IMR-90 (cell line): ENCODE results near the gene NXPH3. TPM values are rescaled to one million over a fixed set of nuclear protein-coding genes. Genes with fewer than 3 reads are reported as not detected.
A peak's percentile ranks its signal among the peaks of the same experiment; 100 is the strongest.

Source experiments
- ATAC-seq: fragments of 200-7000 bp; cut with Tn5 transposase; 2 replicates; pipeline ENCODE4 v1.9.1; 2020; ENCODE audit warnings: low read depth, mild to moderate bottlenecking, moderate library complexity
- BruUV-seq: library from RNA; stranded (reverse); fragments of 400-500 nt; replicated peaks from 2 replicates; lab custom pipeline; 2021; lab: Mats Ljungman, UMichigan
- CTCF ChIA-PET: fragments of 300-600 bp; formaldehyde crosslinking; extraction: SDS; loops from one replicate; lab custom pipeline; 2021; ENCODE audit warnings: antibody characterized with exemption; lab: Yijun Ruan, JAX
- POLR2A ChIA-PET: fragments of 300-600 bp; sonication (Branson Sonifier 250); formaldehyde crosslinking; loops from one replicate; lab custom pipeline; 2022; ENCODE audit warnings: antibody characterized with exemption; ENCODE audit not compliant: unreplicated experiment; lab: Charles Lee
- DNase-seq: peaks from one replicate; pipeline ENCODE4 v3.0.0; 2013
- H2AFZ ChIP-seq: replicated peaks from 2 replicates; pipeline ENCODE3; 2013; ENCODE audit warnings: low read length, mild to moderate bottlenecking; ENCODE audit not compliant: poor library complexity
- H2AK5ac ChIP-seq: 2 replicates; pipeline ENCODE4 v1.6.1; 2013; ENCODE audit warnings: low read depth, low read length, inconsistent platforms
- H2AK9ac ChIP-seq: replicated peaks from 2 replicates; pipeline ENCODE3; 2013; ENCODE audit warnings: mild to moderate bottlenecking, low read depth, low read length, moderate library complexity; ENCODE audit not compliant: poor library complexity
- H2BK120ac ChIP-seq: 2 replicates; pipeline ENCODE4 v1.6.1; 2013; ENCODE audit warnings: low read depth, low read length, inconsistent platforms
- H2BK15ac ChIP-seq: 3 replicates; pipeline ENCODE4 v1.6.1; 2013; ENCODE audit warnings: low read depth, low read length, inconsistent platforms
- H2BK20ac ChIP-seq: 2 replicates; pipeline ENCODE4 v1.6.1; 2013; ENCODE audit warnings: low read depth, mild to moderate bottlenecking, inconsistent platforms, low read length, moderate library complexity
- H2BK5ac ChIP-seq: 2 replicates; pipeline ENCODE4 v1.6.1; 2013; ENCODE audit warnings: mild to moderate bottlenecking, low read depth, low read length, inconsistent platforms; ENCODE audit not compliant: poor library complexity, severe bottlenecking
- H3K14ac ChIP-seq: replicated peaks from 2 replicates; pipeline ENCODE4 v1.6.1; 2013; ENCODE audit warnings: low read depth, low read length, inconsistent platforms
- H3K18ac ChIP-seq: 2 replicates; pipeline ENCODE4 v1.6.1; 2013; ENCODE audit warnings: low read depth, low read length, control low read depth
- H3K23ac ChIP-seq: 2 replicates; pipeline ENCODE4 v1.6.1; 2013; ENCODE audit warnings: low read depth, low read length, inconsistent platforms
- H3K27ac ChIP-seq: 2 replicates; pipeline ENCODE4 v1.5.1; 2013; ENCODE audit warnings: mild to moderate bottlenecking, control low read depth, low read length; ENCODE audit not compliant: insufficient read depth
- H3K27me3 ChIP-seq: 2 replicates; pipeline ENCODE4 v1.6.1; 2013; ENCODE audit warnings: low read length; ENCODE audit not compliant: control insufficient read depth, insufficient read depth
- H3K36me3 ChIP-seq: 2 replicates; pipeline ENCODE4 v1.6.1; 2013; ENCODE audit warnings: low read length, mixed read lengths; ENCODE audit not compliant: control insufficient read depth, insufficient read depth
- H3K4ac ChIP-seq: 2 replicates; pipeline ENCODE4 v1.6.1; 2013; ENCODE audit warnings: low read depth, low read length, inconsistent platforms
- H3K4me1 ChIP-seq: 2 replicates; pipeline ENCODE4 v1.6.1; 2013; ENCODE audit warnings: low read length, mixed read lengths; ENCODE audit not compliant: control insufficient read depth, insufficient read depth
- H3K4me2 ChIP-seq: 2 replicates; pipeline ENCODE4 v1.6.1; 2013; ENCODE audit warnings: low read depth, mild to moderate bottlenecking, control low read depth, low read length, moderate library complexity
- H3K4me3 ChIP-seq: 2 replicates; pipeline ENCODE4 v1.5.1; 2013; ENCODE audit warnings: low read depth, mild to moderate bottlenecking, control low read depth, low read length, moderate library complexity; ENCODE audit not compliant: insufficient read depth
- H3K56ac ChIP-seq: 2 replicates; pipeline ENCODE4 v1.6.1; 2013; ENCODE audit warnings: low read length, inconsistent platforms; ENCODE audit not compliant: insufficient read depth; ENCODE audit errors: extremely low read depth
- H3K79me1 ChIP-seq, 2 experiments: 2 replicates each; pipeline ENCODE4 v1.6.1; 2013; ENCODE audit warnings: low read length in 2 of 2, inconsistent platforms in 1 of 2, low read depth in 1 of 2
- H3K9ac ChIP-seq: 2 replicates; pipeline ENCODE4 v1.6.1; 2013; ENCODE audit warnings: low read depth, low read length, control low read depth
- H3K9me1 ChIP-seq: 2 replicates; pipeline ENCODE4 v1.6.1; 2013; ENCODE audit warnings: low read length, inconsistent platforms; ENCODE audit not compliant: insufficient read depth
- H3K9me3 ChIP-seq: 2 replicates; pipeline ENCODE4 v1.6.1; 2013; ENCODE audit warnings: low read length; ENCODE audit not compliant: control insufficient read depth, insufficient read depth
- H4K20me1 ChIP-seq: 2 replicates; pipeline ENCODE4 v1.6.1; 2013; ENCODE audit warnings: low read length, inconsistent platforms; ENCODE audit not compliant: insufficient read depth
- H4K5ac ChIP-seq: 2 replicates; pipeline ENCODE4 v1.6.1; 2013; ENCODE audit warnings: mild to moderate bottlenecking, low read depth, low read length, control low read depth
- H4K8ac ChIP-seq, 2 experiments: 2 replicates each; pipeline ENCODE4 v1.6.1; 2013; ENCODE audit warnings: low read depth in 2 of 2, low read length in 2 of 2, control low read depth in 1 of 2, inconsistent platforms in 1 of 2
- H4K91ac ChIP-seq: 2 replicates; pipeline ENCODE4 v1.6.1; 2013; ENCODE audit warnings: low read depth, low read length, inconsistent platforms; ENCODE audit not compliant: insufficient read depth
- BHLHE40 ChIP-seq: fragments of 150-350 bp; IDR thresholded peaks from 2 replicates; pipeline ENCODE4 v1.6.1; 2016; ENCODE audit warnings: mild to moderate bottlenecking, low read depth, low read length
- CEBPB ChIP-seq: IDR thresholded peaks from 2 replicates; pipeline ENCODE4 v1.6.1; 2012; ENCODE audit warnings: low read depth, low read length, improper control_type of control experiment
- MAFK ChIP-seq: IDR thresholded peaks from 2 replicates; pipeline ENCODE4 v1.6.1; 2012; ENCODE audit warnings: low read depth, low read length, improper control_type of control experiment
- MAZ ChIP-seq: IDR thresholded peaks from 2 replicates; pipeline ENCODE4 v1.6.1; 2012; ENCODE audit warnings: low read depth, mild to moderate bottlenecking, low read length, improper control_type of control experiment, moderate library complexity, borderline replicate concordance
- MXI1 ChIP-seq: IDR thresholded peaks from 2 replicates; pipeline ENCODE4 v1.6.1; 2012; ENCODE audit warnings: low read depth, mild to moderate bottlenecking, low read length, moderate library complexity, borderline replicate concordance
- NFE2L2 ChIP-seq: fragments of 150-350 bp; IDR thresholded peaks from 2 replicates; pipeline ENCODE4 v1.6.1; 2016; ENCODE audit warnings: low read depth, mild to moderate bottlenecking, low read length
- POLR2A ChIP-seq: IDR thresholded peaks from 2 replicates; pipeline ENCODE4 v1.6.1; 2012; ENCODE audit warnings: mild to moderate bottlenecking, low read depth, low read length
- RAD21 ChIP-seq: IDR thresholded peaks from 2 replicates; pipeline ENCODE4 v1.6.1; 2012; ENCODE audit warnings: low read length, improper control_type of control experiment
- RCOR1 ChIP-seq: IDR thresholded peaks from 2 replicates; pipeline ENCODE4 v1.6.1; 2012; ENCODE audit warnings: mild to moderate bottlenecking, low read length, improper control_type of control experiment; ENCODE audit not compliant: insufficient replicate concordance
- RFX5 ChIP-seq: IDR thresholded peaks from 2 replicates; pipeline ENCODE4 v1.8.0; 2012; ENCODE audit warnings: low read depth, mild to moderate bottlenecking, low read length, moderate library complexity
- SMC3 ChIP-seq: fragments of 150-350 bp; IDR thresholded peaks from 2 replicates; pipeline ENCODE4 v1.6.1; 2016; ENCODE audit warnings: low read depth, mild to moderate bottlenecking, antibody characterized with exemption, low read length, moderate library complexity
- WGBS, 2 experiments: methylation state at CpG; one replicate each; pipeline versions ENCODE4 v1.1.5 to v1.1.7; 2013; ENCODE audit warnings: missing lambda C conversion rate in 2 of 2; ENCODE audit not compliant: insufficient read length in 1 of 2; ENCODE audit errors: extremely low coverage in 2 of 2; 5-methylcytosine and 5-hydroxymethylcytosine counted together
- dilution Hi-C: fragments of 300-500 bp; cut with HindIII; formaldehyde crosslinking; loops from one replicate; pipeline ENCODE4 v1.14.3; 2018; ENCODE audit warnings: low sequenced_read_pairs; ENCODE audit not compliant: unreplicated experiment
- in situ Hi-C: fragments of 300-500 bp; cut with MboI; formaldehyde crosslinking; loops from 3 replicates; pipeline ENCODE4 v1.14.3; 2019; ENCODE audit warnings: low sequenced_read_pairs, inconsistent platforms, mixed read lengths
- intact Hi-C: fragments of 100-400 bp; cut with micrococcal nuclease; formaldehyde crosslinking; loops from 2 replicates; pipeline ENCODE4 v1.10.0; 2022
- polyA plus RNA-seq, 3 experiments: library from polyadenylated mRNA; depleted of rRNA; stranded (reverse); fragments of >200 nt; gene quantifications; 2 replicates each; pipeline ENCODE4 v1.2.3, GENCODE V29; 2012; ENCODE audit warnings: low replicate concordance in 1 of 3
- total RNA-seq: library from RNA; depleted of rRNA; stranded (reverse); fragments of >200 nt; gene quantifications from 2 replicates; pipeline ENCODE4 v1.2.3, GENCODE V29; 2012
- TF ChIP-seq, protein P1 (sequence below): conservative IDR thresholded peaks from 2 replicates; pipeline ENCODE4 v1.5.1; 2012; ENCODE audit warnings: mild to moderate bottlenecking, low read depth, low read length, improper control_type of control experiment
- TF ChIP-seq, protein P2 (sequence below): fragments of 150-350 bp; IDR thresholded peaks from 2 replicates; pipeline ENCODE4 v1.6.1; 2017; ENCODE audit warnings: mild to moderate bottlenecking, antibody characterized with exemption, low read length, low read depth
- TF ChIP-seq, protein P3 (sequence below): fragments of 150-350 bp; IDR thresholded peaks from 2 replicates; pipeline ENCODE4 v1.6.1; 2016; ENCODE audit warnings: low read depth, mild to moderate bottlenecking, low read length, moderate library complexity, borderline replicate concordance

Gene NXPH3
- total and polyA plus RNA-seq, 2 of the 4 experiments (the other 2 are of a cell fraction): 0.18 to 0.31 TPM

DNA sequence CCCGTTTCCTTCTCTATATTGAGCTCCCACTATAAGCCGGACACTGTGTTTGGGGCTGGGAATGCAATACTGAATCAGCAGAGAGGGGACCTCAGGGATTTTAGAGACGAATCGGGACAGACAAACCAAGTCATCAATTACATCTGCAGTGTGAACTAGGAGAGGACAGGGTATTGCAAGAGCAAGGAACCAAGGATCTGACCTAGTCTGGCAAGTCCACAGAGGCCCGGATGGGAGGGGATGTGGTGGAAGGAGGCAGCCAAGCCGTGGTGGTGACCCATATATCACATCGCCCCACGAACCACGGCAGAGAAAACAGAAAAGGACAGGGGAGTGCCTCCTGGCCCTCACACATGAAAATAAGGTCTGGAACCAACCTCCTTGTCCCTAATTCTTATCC is 28.1 kb upstream of the NXPH3 start:
- Histone ChIP-seq H2BK120ac (no peak overlapping the region), H4K20me1 (no peaks in the 10 kb centered on the region), H3K18ac (no peak overlapping the region), H3K9me1 (no peaks in the 10 kb centered on the region), H4K91ac (no peak overlapping the region), H3K23ac (no peak overlapping the region), H2AK5ac (no peak overlapping the region), H3K14ac (no peak overlapping the region), H3K4ac (no peak overlapping the region), H3K79me1 (no peaks in the 10 kb centered on the region), H3K4me2 (no peak overlapping the region), H2AK9ac (no peak overlapping the region), H3K56ac (no peak overlapping the region), H3K4me1 (no peaks in the 10 kb centered on the region), H2BK20ac (no peak overlapping the region), H2BK15ac (no peak overlapping the region), H4K5ac (no peak overlapping the region), H3K9ac (no peak overlapping the region), H3K27me3 (peaks cover 55% of the 10 kb centered on the region), H4K8ac (no peak overlapping the region), H2AFZ (peak overlapping the region; percentile 2), H3K9me3 (peaks cover 6% of the 10 kb centered on the region), H2BK5ac (no peak overlapping the region), H3K4me3 (no peak overlapping the region), H3K27ac (no peak overlapping the region), H3K36me3 (no peaks in the 10 kb centered on the region)
- POLR2A ChIA-PET: no interaction called here
- CTCF ChIA-PET: no interaction called here
- BruUV-seq: no TSS peak
- ATAC-seq (no peak), DNase-seq (no peak)
- dilution Hi-C loops: no loop called here
- intact Hi-C loops: no loop called here
- in situ Hi-C loops: loop anchor here (10.0 kb wide), 1 partner anchor 233 kb away; no protein-coding TSS in a partner anchor
- TF ChIP-seq NFE2L2: no peak
- TF ChIP-seq, protein P1, sequence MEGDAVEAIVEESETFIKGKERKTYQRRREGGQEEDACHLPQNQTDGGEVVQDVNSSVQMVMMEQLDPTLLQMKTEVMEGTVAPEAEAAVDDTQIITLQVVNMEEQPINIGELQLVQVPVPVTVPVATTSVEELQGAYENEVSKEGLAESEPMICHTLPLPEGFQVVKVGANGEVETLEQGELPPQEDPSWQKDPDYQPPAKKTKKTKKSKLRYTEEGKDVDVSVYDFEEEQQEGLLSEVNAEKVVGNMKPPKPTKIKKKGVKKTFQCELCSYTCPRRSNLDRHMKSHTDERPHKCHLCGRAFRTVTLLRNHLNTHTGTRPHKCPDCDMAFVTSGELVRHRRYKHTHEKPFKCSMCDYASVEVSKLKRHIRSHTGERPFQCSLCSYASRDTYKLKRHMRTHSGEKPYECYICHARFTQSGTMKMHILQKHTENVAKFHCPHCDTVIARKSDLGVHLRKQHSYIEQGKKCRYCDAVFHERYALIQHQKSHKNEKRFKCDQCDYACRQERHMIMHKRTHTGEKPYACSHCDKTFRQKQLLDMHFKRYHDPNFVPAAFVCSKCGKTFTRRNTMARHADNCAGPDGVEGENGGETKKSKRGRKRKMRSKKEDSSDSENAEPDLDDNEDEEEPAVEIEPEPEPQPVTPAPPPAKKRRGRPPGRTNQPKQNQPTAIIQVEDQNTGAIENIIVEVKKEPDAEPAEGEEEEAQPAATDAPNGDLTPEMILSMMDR: no peak
- no peak for TF ChIP-seq SMC3
- TF ChIP-seq, protein P2, sequence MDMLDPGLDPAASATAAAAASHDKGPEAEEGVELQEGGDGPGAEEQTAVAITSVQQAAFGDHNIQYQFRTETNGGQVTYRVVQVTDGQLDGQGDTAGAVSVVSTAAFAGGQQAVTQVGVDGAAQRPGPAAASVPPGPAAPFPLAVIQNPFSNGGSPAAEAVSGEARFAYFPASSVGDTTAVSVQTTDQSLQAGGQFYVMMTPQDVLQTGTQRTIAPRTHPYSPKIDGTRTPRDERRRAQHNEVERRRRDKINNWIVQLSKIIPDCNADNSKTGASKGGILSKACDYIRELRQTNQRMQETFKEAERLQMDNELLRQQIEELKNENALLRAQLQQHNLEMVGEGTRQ: no peak
- TF ChIP-seq POLR2A: no peak
- TF ChIP-seq MAFK: no peak
- TF ChIP-seq MXI1: no peak
- no peak for TF ChIP-seq CEBPB
- no peak for TF ChIP-seq RCOR1
- TF ChIP-seq, protein P3, sequence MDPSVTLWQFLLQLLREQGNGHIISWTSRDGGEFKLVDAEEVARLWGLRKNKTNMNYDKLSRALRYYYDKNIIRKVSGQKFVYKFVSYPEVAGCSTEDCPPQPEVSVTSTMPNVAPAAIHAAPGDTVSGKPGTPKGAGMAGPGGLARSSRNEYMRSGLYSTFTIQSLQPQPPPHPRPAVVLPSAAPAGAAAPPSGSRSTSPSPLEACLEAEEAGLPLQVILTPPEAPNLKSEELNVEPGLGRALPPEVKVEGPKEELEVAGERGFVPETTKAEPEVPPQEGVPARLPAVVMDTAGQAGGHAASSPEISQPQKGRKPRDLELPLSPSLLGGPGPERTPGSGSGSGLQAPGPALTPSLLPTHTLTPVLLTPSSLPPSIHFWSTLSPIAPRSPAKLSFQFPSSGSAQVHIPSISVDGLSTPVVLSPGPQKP: no peak
- no peak for TF ChIP-seq RAD21
- TF ChIP-seq MAZ: no peak
- TF ChIP-seq BHLHE40: no peak
- TF ChIP-seq RFX5: no peak
- WGBS, 2 experiments: 47% methylated on average over 3 of the region's 9 CpGs; no CpG with 5 or more reads in 1 of the 2 experiments
